HG03095 (cell line): ENCODE measurements around the gene CACNA1D.

Source experiments
- ATAC-seq: cut with Tn5 transposase; IDR thresholded peaks from one replicate; pipeline ENCODE4 v1.9.1; 2021; ENCODE audit warnings: moderate library complexity; ENCODE audit not compliant: unreplicated experiment

CACNA1D gene

DNA sequence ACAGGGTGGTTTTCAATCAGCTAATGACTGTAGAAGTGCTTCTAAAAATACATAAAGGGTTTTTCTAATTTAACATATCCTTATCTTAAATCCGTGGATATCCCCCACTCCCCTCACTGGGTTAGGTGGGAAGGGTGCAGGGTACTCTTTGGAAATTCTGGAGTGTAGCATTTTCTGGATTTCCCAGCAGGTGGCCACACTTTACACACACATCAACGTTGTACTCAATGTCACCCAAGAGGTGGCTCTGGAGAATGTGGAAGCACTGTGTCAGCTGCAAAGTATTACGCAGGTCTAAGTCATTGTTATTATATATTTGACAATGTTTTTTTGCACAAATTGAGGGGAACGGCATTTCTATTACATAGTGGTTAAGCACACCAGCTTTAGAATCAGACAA lies 183.0 kb downstream of the CACNA1D start:
- no peak for ATAC-seq

DNA sequence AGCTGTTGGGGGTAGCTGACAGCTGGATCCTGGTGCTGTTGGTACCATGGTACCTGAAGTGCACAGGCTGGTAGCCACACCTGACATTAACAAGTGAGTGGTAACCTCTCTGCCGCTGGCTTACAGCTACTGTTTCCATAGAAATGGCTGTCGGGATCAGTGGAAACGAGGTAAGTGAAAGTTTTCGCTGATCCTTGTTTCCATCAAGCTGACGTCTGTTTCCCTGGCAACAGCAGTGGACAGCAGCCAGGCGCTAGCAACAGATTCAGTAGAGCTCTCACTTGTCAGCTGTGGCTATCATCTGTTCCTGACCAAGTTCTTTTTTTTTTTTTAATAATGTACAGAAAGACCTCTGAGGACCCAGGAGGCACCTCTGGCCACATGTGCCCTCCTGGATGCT lies 185.6 kb downstream of the CACNA1D start:
- ATAC-seq, result no peak

DNA sequence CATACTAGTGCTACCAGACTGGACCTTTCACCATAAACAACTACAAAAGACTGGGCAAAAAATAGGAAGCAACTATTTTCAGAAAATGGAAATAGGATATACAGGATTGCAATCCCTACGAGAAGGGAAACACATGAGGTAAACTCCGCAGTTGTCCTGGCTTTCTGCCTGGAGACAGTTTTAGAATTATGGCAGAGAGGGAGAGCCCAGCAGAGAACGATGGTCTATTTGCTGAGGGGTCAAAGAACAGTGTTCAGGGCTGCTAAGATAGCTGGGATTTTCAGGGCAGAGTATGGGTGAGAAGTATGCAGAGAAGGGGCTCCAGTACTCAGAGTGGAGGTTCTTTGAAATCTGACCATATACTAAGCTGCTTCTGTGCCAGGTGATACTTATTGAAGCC lies 188.4 kb downstream of the CACNA1D start:
- no peak for ATAC-seq

DNA sequence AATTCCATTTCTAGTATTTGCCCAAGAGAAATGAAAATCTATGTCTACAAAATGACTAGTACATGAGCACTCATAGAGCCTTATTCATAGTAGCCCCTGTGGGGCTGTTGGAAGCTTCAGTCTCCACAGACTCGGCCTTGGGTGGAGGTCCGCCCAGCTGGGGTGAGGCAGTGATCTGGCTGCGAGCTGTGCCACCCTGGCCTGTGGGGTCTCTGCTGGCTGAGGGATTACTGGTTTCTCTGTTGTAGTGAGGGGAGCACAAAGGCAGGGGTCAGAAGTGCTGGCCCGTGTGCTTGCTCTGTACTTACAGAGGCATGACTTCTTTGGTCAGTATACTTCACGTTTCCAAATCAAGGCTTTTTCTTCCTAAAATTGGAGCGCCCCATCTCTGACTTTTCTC lies 193.7 kb downstream of the CACNA1D start:
- ATAC-seq, result no peak

DNA sequence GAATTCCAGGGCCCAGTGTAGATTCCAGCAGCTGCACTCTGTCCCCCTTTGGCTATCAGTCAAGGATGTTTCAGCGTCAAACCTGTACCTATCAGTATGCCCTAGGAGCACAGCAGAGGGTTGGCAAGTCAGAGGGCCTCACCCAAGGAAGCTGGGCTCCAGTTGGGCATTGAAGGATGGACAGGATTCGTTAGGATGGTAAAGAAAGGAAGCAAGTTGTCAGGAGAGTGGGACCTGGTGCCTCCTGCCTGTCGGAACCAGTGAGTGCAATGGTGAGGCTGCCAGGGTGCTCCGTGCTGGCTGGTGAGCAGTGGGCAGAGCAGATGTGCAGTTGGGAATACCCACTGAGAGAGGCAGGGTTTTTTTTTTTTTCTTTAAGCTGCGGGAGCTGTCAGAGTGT lies 194.6 kb downstream of the CACNA1D start:
- ATAC-seq, result no peak

DNA sequence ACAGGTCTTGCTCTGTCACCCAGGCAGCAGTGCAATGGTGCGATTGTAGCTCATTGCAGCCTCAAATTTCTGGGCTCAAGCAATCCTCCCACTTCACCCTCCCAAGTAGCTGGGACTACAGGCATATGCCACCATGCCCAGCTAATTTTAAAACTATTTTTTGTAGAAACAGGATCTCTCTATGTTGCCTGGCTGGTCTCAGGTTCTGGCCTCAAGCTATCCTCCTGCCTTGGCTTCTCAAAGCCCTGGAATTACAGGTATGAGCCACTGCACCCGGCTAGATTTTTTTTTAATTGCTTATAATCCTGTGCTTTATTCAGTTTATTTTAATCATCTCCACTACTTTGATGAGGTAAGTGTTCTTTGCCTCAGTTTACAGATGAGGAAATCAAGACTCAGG lies 195.3 kb downstream of the CACNA1D start:
- no peak for ATAC-seq

DNA sequence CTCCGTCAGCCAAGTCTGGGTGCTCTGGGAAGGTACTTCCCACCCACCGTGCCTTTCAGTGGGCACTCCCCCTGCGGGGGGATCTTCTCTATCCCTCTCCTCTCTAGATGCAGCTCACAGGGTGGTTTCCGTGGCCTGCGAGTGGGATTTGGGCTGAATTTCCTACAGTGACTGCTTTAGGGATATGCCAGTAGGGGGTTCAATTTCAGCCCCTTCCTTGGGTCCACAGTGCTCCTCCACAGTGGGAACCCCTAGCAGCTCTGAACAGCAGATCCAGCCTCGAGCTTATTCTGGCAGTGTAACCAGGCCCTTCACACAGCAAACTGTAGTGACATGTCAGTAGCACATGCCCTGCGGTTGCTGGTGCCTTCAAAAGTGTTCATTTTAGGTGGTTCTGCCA lies 196.1 kb downstream of the CACNA1D start:
- no peak for ATAC-seq

DNA sequence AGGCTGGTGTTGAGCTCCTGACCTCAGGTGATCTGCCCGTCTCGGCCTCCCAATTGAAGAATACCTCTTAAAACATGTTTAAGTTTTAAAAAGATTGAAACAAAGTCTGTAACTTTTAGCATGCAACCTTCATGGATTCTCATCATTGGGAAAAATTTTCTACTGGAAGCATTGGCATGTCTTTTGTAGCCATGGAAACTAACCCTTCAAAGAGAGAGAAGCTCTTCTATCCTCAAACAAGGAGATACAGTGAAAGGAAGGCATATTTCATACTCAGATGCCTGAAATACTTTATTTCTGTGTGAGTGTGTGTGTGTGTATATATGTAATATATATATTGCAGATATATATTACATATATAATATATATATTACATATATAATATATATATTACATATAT lies 196.9 kb downstream of the CACNA1D start:
- ATAC-seq, result no peak

DNA sequence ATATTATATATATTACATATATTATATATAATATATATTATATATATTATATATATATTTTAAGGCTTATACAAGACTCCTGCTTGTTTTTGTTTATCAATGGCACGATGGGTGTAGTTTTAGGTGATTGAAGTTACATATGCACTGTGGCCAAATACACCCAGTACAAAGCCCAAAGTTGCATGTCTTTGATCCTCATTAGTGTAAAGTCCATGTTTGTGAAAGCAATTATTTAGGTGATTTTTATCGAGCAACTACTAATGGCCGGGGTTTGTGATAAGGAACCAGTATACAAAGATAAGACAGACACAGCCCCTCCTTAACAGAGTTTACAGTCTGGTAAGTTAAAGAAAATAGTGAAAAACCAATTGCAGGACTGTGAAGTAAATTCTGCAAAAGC lies 197.5 kb downstream of the CACNA1D start:
- no peak for ATAC-seq

DNA sequence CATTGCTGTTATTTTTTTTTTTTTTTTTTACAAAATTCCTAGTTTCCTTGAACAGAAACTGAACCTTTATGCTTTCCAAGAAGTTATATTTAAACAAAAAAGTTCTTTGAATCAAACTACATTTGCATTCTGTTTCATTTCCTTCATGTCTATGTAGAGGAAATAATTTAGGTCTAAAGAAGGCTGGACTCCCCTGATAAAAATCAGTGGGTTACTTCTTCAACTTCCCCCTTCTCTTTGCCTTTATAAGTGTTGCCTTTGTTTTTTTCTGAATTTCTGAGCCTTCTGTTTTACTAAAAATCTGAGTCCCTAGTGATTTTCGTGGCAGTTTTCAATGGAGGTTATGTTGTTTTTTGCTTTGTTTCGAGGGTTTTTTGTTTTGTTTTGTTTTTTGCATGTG lies 199.0 kb downstream of the CACNA1D start:
- no peak for ATAC-seq

DNA sequence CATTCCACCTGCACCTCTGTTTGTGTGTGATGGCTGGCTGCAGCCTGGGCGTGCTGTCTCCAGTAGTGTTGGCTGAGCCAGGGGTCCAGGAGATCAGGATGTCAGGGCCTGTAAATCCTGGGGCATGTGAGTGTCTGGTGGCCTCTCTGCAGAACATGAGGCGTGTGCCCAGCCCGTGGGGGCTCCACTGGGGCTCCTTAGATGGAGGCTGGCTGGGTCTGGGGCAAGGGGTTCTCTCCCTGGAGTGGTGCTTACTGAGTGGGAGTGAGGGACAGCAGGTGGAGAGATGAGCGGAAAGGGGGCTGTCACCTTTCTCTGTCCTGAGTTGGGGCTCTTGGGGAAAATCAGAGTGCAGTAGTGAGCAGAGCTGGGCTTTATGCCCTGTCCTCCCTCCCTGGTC lies 199.6 kb downstream of the CACNA1D start:
- ATAC-seq, result no peak

DNA sequence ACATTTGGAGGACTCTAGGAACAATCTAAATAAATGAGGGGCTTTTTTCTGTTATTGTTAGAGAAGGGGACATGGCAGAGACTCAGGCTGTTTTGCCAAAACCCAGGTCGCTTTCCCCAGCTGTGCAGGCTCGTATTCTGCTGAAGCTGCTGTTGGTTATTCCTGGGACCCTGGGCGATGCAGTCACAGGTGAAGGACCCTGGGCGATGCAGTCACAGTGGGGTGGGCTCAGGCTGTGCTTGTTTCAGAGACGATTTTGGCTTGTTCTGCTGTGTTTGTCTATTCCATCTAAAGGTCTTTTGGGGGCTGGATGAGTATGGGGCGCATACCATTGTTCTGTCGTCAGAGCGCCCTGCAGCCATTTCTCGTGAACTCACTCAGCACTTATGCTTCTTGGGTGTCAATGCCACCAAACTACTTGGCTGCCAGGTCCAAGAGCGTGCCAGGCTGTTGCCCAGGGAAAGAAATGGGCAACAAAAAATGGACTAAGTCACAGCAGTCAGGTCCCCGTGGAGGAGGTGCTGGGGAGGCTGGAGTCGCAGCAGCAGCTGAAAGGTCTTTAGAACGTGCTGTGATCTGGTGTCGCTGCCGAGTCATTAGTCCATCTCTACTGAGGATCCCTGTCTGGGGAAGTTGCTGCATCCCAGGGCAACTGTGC lies 200.4 kb downstream of the CACNA1D start:
- no peak for ATAC-seq

DNA sequence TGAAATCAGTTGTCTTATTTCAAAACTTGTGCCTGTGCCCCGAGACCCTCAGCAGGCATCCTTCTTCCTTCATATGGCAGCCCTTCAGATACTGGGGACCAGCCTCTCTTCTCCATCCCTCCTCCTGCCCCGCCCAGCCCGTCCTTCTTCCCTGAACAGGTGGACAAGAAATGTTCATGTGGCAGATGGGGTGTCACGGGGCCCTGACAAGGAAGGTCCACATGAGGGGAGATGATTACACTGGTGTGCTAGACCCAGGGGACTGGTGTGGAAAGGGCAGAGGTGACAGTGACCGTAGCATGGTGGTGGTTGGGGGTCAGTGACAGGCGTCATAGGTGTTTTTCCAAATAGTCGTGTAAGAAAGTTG lies 200.9 kb downstream of the CACNA1D start:
- ATAC-seq, result no peak

DNA sequence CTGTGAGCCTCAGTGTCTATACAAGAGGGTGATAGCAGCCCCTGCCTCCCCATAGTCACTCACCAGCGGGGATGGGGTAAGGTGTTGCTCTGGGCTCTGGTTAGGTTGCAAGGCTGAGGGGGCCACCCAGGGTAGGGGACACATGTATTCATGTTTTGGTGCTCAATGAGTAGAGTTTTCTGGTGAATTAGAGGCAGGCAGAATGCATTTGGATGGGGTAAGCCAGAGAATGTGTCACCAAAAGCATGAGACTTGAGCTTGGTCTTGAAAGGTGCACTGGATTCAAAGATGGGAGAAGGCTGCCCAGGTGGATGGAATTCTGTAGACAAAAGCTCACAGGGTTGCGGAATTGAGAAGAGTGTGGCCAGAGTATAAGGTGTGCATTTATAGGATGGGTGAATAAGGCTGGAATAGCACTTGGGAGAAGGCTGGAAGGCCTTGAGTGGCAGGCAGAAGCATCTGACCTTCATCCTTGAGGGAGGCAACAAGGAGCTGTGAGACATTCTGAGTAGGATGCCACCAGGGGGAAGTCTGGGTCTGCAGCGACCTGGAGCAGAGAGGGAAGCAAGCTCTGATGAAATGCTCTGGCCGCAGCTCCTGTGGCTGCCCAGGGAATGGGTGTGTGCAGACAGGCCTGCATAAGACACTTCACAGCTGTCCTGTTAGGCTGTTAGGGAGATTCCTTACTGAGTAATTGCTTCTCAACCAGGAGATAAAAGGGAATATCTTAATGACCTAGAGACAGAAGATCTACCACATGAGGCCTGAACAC lies 202.2 kb downstream of the CACNA1D start:
- ATAC-seq, result no peak

DNA sequence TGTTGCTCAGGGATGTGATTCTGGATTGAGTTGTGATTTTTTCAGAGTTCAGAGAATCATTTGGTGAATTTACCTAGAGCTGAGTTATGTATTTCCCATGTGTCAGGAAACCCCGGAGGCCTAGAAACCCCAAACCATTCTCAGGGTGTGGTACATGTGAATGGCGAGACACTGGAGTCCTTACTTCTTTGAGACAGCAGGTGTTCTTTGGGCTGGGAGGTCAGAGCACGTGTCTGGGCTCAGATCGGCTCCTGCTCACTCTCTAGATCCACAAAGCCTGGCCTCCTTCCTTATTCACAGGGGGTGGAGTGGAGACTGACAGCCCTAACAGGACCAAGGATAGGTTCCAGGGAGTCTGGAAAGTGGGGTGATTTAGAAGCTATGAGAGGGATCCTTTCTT lies 206.0 kb downstream of the CACNA1D start:
- ATAC-seq, result no peak

DNA sequence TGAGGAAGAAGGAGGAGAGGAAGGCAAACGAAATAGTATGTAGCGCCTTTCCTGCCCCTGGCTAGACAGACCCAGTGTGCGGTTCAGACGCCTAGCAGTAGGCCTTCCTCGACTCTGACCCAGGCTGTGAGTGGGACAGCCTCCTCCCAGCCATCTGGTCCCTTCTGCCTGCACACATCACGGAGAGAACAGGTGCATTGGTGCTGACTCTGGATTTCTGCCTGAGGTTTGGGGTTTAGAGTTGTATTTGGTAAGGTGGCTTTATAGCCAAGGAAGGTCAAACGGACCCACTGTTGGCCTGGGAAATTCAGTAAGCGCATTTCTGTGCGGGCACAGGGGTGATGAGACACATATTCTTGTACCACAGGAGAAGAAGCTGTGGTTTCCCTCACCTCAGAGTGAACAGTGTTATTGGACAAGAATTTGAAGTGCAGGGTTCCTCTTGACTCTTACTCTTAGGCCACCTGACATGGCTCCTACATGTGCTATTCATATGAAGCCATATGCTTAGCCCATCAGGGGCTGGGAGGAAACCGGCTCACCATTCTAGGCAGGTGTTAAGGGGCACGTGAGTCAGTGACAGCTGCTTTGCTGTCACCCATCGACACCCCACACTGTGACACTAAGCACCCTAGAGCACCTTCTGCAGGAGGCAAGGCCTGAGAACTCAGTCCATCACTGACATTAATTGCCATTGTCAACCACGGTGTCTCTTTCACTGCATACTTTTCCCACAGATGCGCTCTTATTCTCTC lies 208.5 kb downstream of the CACNA1D start:
- no peak for ATAC-seq

DNA sequence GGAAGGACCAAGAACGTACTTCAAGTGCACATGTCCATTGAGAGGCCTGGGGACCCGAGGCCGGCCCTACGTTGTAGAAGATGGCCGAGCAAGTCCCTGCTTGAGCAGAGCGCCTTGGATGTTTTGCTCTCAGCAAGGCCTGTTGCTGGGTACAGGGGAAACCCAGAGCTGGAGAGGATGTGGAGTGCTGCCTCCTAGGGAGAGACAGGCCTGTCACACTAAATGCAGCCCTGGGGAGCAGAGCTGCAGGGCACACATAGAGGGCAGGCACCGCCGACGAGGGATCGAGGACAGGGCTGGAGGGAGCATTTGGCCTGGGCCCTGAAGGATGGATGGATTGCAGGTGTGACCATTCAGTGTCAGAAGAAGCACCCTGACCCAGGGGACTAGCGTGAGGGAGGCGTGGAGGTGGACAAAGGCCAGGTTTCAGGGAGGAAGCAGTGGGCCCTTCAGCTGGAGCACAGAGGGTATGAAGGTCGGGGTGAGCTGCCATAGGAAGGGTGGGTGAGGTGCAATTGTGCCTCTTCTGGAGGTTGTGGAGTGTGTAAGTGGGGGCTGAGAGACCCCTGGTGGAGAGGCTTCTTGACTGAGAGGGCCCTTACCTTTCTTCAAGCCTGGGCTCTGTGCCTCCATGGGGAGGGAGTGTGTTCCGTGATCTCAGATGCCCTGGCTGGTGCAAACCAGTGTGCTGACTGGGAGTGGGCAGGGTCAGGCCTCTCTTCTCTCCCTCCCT lies 209.4 kb downstream of the CACNA1D start:
- ATAC-seq, result no peak

DNA sequence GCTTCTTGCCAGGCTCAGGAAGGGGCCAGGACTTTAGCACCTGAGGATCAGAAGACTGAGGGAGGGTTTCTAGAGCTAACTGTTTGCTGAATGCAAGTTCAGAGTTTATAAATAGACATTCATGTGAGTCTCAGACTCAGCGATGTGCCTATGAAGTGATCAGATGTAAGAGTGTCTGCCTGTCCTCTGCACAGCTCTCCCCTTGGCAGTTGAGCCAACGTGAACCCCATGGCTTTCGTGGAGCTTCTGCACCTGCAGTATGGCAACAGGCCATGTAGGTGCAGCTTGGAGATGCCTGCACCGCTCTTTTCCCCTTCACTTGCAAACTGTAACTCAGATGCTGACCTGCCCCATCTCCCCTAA lies 209.9 kb downstream of the CACNA1D start:
- ATAC-seq, result no peak

DNA sequence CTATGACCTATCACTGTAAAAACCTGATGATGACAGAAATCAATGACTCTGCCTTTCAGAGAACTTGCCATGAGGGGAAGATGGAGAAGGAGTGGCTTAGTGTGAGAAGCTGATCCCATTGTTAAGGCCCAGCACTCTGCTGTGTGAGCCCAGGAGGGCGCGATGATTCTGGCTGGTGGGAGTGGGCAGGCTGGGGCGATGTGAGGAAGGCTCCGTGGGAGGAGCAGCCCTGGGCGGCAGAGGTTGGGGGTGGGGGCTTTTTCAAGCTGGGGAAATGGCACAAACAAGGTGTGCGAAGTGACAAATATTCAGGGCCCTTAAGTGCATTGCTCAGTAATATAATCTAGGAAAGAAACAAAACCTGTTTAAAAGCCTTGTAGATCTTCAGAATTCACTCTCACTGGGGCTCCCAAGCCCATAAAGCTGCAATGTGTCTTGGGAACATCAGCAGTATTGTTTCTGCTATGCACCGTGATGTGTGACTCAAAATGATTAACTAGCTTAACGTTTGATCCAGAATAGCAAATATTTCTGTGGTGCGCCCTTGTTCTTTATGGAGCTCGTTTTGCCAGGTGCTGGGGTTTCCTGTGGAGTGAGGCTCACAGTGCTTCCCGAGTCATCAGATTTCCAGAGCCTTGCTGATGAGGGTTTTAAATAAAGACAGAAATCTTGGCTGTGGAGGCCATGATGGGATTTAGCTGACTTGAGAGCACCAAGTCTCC lies 210.8 kb downstream of the CACNA1D start:
- no peak for ATAC-seq

DNA sequence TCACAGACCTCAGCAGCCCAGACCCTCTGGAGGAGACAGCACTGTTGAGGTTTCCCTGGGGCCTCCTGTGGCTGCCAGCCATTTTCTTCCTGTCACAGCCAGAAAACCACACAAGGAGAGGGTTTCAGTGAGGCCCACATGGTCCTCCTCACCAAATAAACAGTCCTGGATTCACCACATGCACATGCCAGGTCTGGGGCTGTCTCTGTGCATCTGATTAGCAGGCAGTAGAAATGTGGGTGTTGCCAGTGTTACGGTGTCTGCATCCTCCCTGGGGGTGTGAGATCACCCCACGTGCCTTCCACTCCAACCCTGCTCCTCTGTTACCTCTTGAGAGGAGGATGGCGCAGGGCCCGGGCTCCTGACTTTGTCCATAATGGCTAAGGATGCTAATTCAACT lies 211.4 kb downstream of the CACNA1D start:
- no peak for ATAC-seq

DNA sequence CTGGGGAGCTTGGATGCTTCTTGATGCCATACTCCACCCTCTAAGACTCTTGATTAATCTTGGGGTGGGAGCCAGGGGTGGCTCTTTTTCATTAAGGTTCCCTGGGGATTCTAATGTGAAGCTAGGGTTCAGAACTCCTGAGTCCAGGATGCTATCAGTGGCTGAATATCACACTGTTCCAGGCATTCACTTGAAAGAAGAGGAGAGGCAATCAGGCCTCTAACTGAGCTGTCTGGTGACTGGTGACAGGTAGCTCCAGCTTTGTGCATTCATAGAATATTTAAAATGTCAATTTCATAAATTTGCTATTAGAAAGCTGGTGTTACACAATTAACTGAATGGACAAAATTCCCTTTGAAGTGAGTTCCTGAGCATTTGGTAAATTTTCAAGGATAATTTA lies 212.8 kb downstream of the CACNA1D start:
- no peak for ATAC-seq
